ENCODE data around the gene JAM3. TPM values are rescaled to one million over a fixed set of nuclear protein-coding genes. Genes with fewer than 3 reads are reported as not detected.

The JAM3 gene
- total RNA-seq, 4 donors from 2014 or later, result 84.2 to 122 (median 96.5) TPM

- TF ChIP-seq POLR2A (IDR thresholded peaks at IDR 0.05; ENCODE audit: low read depth) (no peak), POLR2AphosphoS5 (IDR thresholded peaks at IDR 0.05) (peak; percentile 42 to 70), EP300 (IDR thresholded peaks at IDR 0.05) (no peak)
- TF ChIP-seq, protein P1, sequence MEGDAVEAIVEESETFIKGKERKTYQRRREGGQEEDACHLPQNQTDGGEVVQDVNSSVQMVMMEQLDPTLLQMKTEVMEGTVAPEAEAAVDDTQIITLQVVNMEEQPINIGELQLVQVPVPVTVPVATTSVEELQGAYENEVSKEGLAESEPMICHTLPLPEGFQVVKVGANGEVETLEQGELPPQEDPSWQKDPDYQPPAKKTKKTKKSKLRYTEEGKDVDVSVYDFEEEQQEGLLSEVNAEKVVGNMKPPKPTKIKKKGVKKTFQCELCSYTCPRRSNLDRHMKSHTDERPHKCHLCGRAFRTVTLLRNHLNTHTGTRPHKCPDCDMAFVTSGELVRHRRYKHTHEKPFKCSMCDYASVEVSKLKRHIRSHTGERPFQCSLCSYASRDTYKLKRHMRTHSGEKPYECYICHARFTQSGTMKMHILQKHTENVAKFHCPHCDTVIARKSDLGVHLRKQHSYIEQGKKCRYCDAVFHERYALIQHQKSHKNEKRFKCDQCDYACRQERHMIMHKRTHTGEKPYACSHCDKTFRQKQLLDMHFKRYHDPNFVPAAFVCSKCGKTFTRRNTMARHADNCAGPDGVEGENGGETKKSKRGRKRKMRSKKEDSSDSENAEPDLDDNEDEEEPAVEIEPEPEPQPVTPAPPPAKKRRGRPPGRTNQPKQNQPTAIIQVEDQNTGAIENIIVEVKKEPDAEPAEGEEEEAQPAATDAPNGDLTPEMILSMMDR (IDR thresholded peaks at IDR 0.05), result peak; percentile 77 to 91 (median 83)
- DNase-seq (ENCODE audit: extremely low spot score), result no peak
- Histone ChIP-seq H3K4me1 (peaks cover 39 to 64% (median 63%) of the 10 kb centered on the region in 4 donors), H3K9me3 (no peaks in the 10 kb centered on the region), H3K36me3 (no peaks in the 10 kb centered on the region), H3K4me3 (no peak overlapping the region), H3K27me3 (no peaks in the 10 kb centered on the region), H3K27ac (replicated peaks in 1 of 4) (peak overlapping the region; percentile 82 to 89 (median 86))
- intact Hi-C loops (cut with DNase I), result loop anchor here (2.0 to 5.0 kb wide), 3 partner anchors 79 to 117 kb away; no protein-coding TSS in a partner anchor
- 75% methylated on average over 25 of the region's 25 CpGs for WGBS
These were observed 22.9 kb upstream of the JAM3 start for GRCh38 chr11:134045799-134046635.

- intact Hi-C loops (cut with DNase I), result loop anchor here (5.0 kb wide), 2 partner anchors 80 to 100 kb away; no protein-coding TSS in a partner anchor
- H3K36me3 ChIP-seq, result no peaks in the 10 kb centered on the region
- H3K27me3 ChIP-seq, result no peaks in the 10 kb centered on the region
- TF ChIP-seq POLR2AphosphoS5 (IDR thresholded peaks at IDR 0.05) (no peak), POLR2A (IDR thresholded peaks at IDR 0.05; ENCODE audit: low read depth) (no peak), EP300 (IDR thresholded peaks at IDR 0.05) (no peak)
- TF ChIP-seq, protein P1 (IDR thresholded peaks at IDR 0.05), result no peak
- WGBS, result 85% methylated on average over 27 of the region's 30 CpGs
- peak overlapping the region; percentile 82 to 89 (median 86) for H3K27ac ChIP-seq (replicated peaks in 1 of 4)
- H3K4me1 ChIP-seq, result peaks cover 31 to 56% (median 55%) of the 10 kb centered on the region in 4 donors
- H3K9me3 ChIP-seq, result no peaks in the 10 kb centered on the region
- no peak for DNase-seq (ENCODE audit: extremely low spot score)
- H3K4me3 ChIP-seq, result peak overlapping the region; percentile 10 to 39 (median 29)
These were observed 22.0 kb upstream of the JAM3 start for GRCh38 chr11:134046681-134047449.

- TF ChIP-seq, protein P1 (IDR thresholded peaks at IDR 0.05), result peak in 1 of 3 experiments; percentile 3
- TF ChIP-seq POLR2AphosphoS5 (IDR thresholded peaks at IDR 0.05) (peak; percentile 81 to 83), POLR2A (IDR thresholded peaks at IDR 0.05; ENCODE audit: low read depth) (no peak), EP300 (IDR thresholded peaks at IDR 0.05) (no peak)
- 25% methylated on average over 11 of the region's 11 CpGs for WGBS
- DNase-seq (ENCODE audit: extremely low spot score), result peak; percentile 97
- no peaks in the 10 kb centered on the region for H3K27me3 ChIP-seq
- H3K4me1 ChIP-seq, result peaks cover 31 to 49% (median 47%) of the 10 kb centered on the region in 4 donors
- intact Hi-C loops (cut with DNase I), result loop anchor here (5.0 kb wide), 2 partner anchors 80 to 100 kb away; no protein-coding TSS in a partner anchor
- no peaks in the 10 kb centered on the region for H3K9me3 ChIP-seq
- no peaks in the 10 kb centered on the region for H3K36me3 ChIP-seq
- peak overlapping the region; percentile 10 to 39 (median 29) for H3K4me3 ChIP-seq
- H3K27ac ChIP-seq (replicated peaks in 1 of 4), result peak overlapping the region; percentile 82 to 89 (median 86)
These were observed 21.3 kb upstream of the JAM3 start for GRCh38 chr11:134047586-134047999.

DNA sequence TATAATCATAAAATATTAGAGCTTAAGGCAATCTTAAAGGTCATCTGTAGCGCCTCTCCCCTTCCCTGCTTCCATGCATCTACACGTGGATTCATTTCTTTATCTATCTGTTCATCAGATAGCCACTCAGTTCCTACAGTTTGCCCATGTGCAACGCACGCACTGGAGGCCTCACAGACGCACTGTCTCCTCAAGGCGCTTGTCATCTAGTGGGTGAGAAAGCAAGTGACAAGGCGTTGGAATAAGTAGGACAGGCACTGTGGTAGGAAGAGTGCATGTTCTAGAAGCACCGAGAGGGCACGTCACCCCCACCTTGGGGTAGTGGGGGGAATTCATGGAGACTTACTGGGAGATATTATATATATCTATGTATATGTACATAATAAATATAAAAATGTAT is 20.8 kb upstream of the JAM3 start:
- H3K4me3 ChIP-seq, result peak overlapping the region; percentile 10 to 39 (median 29)
- TF ChIP-seq POLR2A (IDR thresholded peaks at IDR 0.05; ENCODE audit: low read depth) (no peak), EP300 (IDR thresholded peaks at IDR 0.05) (no peak)
- no peaks in the 10 kb centered on the region for H3K36me3 ChIP-seq
- 69% methylated on average over 9 of the region's 9 CpGs for WGBS
- no peaks in the 10 kb centered on the region for H3K9me3 ChIP-seq
- no peaks in the 10 kb centered on the region for H3K27me3 ChIP-seq
- peaks cover 31 to 48% (median 46%) of the 10 kb centered on the region in 4 donors for H3K4me1 ChIP-seq
- intact Hi-C loops (cut with DNase I), result loop anchor here (5.0 kb wide), 2 partner anchors 81 to 101 kb away; no protein-coding TSS in a partner anchor
- DNase-seq (ENCODE audit: extremely low spot score), result no peak
- H3K27ac ChIP-seq (replicated peaks in 1 of 4), result peak overlapping the region; percentile 82 to 89 (median 86)

Data from esophagus muscularis mucosa (tissue), 4 donors.